ENCODE measurements around the gene FXYD3. TPM values are rescaled to one million over a fixed set of nuclear protein-coding genes. Genes with fewer than 3 reads are reported as not detected.

Gene FXYD3
- total and polyA plus RNA-seq, 2 of the 13 experiments (the other 11 are each of a cell fraction or from before 2014, with no cell fraction given), result 4.9 TPM; not detected in 1

GRCh38 chr19:35066691-35067563, 48.7 kb upstream of the FXYD3 start (continued):
- TF ChIP-seq AKNA (CRISPR knock-in tag; IDR thresholded peaks at IDR 0.05; ENCODE audit: borderline replicate concordance) (no peak), CENPBD1 (CRISPR knock-in tag; IDR thresholded peaks at IDR 0.05; ENCODE audit: borderline replicate concordance, low read depth) (no peak), ATAD3A (CRISPR knock-in tag; IDR thresholded peaks at IDR 0.05) (no peak), ZNF263 (CRISPR knock-in tag; IDR thresholded peaks at IDR 0.05) (no peak), MTA1 (CRISPR knock-in tag; IDR thresholded peaks at IDR 0.05; ENCODE audit: borderline replicate concordance) (no peak), POLR2AphosphoS5 (IDR thresholded peaks at IDR 0.05; ENCODE audit: low read depth, low read length) (peak; percentile 32; the same call in 1 of the 2 replicates), SP5 (CRISPR knock-in tag; IDR thresholded peaks at IDR 0.05; ENCODE audit: borderline replicate concordance, low read depth) (no peak), KLF11 (CRISPR knock-in tag; IDR thresholded peaks at IDR 0.05) (no peak), KAT7 (CRISPR knock-in tag; IDR thresholded peaks at IDR 0.05; ENCODE audit: borderline replicate concordance) (no peak), ZNF24 (IDR thresholded peaks at IDR 0.05) (no peak), ZNF570 (CRISPR knock-in tag; IDR thresholded peaks at IDR 0.05; ENCODE audit: borderline replicate concordance) (no peak), MXD3 (CRISPR knock-in tag; IDR thresholded peaks at IDR 0.05) (0 out of 2 replicates have a peak, but pooled peaks have one; percentile 27), MYC (CRISPR knock-in tag; IDR thresholded peaks at IDR 0.05; ENCODE audit: borderline replicate concordance) (peak; percentile 40; the same call in 1 of the 2 replicates), HCFC1 (IDR thresholded peaks at IDR 0.05; ENCODE audit: low read depth, low read length) (no peak), ZKSCAN8 (CRISPR knock-in tag; IDR thresholded peaks at IDR 0.05; ENCODE audit: borderline replicate concordance) (no peak), ZEB1 (IDR thresholded peaks at IDR 0.05; ENCODE audit: insufficient replicate concordance, low read depth) (no peak)
